Stimulated activated CD4-positive, alpha-beta T cell treated with anti-CD3 and anti-CD28 coated beads, Interleukin-1b, Interleukin-23, amount 100 ng/mL, for 48 hours (primary cell): Measurements from ENCODE around the gene TFPI2.

ENCODE experiments used
- DNase-seq: peaks from one replicate; pipeline ENCODE4 v3.0.0-alpha.2; 2020

Gene TFPI2

GRCh38 chr7:93906267-93906666 lies 15.7 kb upstream of the TFPI2 start, which contains the start of gene GNGT1:
TSS of gene GNGT1 (plus strand) at chr7:93906567. CDS start at chr7:93906747, 180 bp downstream.
- DNase-seq, result no peak

- DNase-seq, result no peak
Measured at GRCh38 chr7:93902777-93903423, 12.3 kb upstream of the TFPI2 start.

DNA sequence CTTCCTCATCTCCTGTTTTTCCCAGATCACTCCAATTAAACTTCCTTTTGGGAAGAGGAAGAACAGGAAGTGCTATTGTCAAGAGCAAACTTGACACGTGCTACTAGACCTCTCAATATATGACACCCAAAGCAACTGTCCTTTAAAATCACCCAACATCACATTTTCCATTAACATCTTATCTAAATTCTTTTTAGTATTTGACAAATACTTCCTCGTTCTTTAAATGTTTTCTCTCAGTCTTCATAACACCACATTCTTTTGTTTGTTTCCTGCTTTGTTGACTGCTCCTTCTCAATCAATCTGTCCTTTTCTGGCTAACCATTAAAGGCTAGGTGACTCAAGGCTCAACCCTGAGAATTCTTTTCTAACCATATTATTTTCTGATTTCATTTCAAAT lies 7.1 kb upstream of the TFPI2 start:
- no peak for DNase-seq

DNA sequence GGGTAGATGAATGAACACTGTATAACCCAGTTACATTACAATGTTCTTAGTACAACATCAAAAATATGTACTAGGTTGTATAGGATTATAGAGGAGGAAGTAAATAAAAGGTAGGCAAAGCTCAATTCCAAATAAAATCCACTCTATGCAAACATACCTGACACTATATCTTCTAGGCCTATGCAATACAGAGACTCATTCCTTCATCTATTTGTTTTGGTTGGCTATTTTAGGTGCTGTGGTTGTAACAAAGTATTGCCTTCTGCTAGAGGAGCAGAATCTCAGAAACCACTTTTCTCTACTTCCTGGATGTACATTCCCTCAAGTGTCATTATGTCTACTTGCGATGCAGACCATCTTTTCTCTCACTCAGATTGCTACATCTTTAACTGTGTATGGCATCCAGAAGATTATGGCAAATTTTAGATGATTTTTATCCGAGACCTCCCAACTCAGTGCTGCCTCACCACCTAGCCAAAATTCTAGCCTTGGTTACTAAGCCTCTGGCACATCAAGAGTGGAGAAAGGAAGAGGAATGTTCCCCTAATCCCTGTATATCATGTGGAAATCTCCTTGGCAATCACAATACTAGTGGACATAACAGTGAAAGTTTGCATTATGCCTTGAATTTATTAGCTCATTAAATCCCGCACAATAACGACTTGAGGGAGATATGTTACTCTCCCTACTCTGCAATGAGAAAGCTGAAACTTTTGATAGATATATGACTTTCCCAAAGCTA lies 5.5 kb upstream of the TFPI2 start:
- DNase-seq, result no peak

- no peak for DNase-seq
Measured at GRCh38 chr7:93894966-93895640, 4.5 kb upstream of the TFPI2 start.

DNA sequence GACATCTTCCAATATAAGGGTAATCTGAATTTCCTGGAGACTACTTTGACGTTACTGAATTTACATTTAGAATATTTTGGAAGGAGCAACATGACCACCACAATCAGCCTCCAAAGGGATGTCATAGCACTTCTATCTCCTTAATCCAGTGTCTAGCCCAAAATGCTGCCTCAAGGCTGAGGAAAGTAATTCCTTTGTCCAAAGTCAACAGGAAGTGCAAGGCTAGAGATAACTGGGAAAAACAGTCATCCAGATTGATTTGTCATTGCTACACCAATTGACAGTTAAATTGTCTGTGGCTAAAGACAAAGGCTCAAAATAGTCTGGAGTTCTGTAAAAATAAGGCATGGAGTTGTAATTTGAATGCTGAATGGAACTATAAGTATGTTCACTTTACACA lies 3.9 kb upstream of the TFPI2 start:
- no peak for DNase-seq

GRCh38 chr7:93890041-93890463 lies 501 bp downstream of the TFPI2 start:
- DNase-seq, result no peak

GRCh38 chr7:93889261-93889660 lies 1.3 kb downstream of the TFPI2 start:
- DNase-seq, result no peak

DNA sequence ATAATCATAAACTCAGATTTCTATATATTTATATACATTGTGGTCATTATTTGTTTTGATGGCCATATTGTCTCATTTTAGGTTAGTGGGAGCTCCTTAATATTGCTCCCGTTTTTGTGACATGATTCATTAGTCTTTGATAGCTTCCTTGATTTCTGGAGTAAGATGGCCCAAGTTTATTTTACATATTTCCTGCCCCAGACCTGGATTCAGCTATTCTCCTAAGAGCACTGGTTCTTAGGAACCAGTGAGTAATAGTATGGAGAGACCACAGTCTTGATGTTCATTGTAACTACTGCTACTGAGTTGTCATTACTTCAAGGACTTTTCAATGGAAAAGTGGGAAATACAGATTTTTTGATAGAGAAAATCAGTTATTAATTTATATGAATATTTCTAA lies 6.0 kb downstream of the TFPI2 start:
- DNase-seq, result no peak

DNA sequence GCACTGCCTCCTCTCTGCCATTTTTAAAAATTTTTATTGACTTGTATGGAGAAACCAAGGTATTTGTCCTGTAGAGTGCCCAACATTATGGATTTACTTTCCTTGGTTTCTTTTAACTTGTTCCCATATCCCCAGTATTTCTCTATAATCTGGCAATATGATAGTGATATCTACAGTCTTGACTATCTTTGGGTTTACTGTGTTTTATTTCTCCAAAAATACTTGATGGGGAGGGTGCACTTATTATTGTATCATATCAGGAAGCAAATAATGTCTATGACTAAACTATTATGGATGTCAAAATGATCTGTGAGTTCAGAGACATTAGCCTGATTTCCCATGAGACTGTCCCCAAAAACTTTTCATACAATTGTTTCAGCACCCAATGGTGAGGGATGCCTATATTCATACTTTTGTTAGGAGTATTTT lies 6.6 kb downstream of the TFPI2 start:
- no peak for DNase-seq

DNA sequence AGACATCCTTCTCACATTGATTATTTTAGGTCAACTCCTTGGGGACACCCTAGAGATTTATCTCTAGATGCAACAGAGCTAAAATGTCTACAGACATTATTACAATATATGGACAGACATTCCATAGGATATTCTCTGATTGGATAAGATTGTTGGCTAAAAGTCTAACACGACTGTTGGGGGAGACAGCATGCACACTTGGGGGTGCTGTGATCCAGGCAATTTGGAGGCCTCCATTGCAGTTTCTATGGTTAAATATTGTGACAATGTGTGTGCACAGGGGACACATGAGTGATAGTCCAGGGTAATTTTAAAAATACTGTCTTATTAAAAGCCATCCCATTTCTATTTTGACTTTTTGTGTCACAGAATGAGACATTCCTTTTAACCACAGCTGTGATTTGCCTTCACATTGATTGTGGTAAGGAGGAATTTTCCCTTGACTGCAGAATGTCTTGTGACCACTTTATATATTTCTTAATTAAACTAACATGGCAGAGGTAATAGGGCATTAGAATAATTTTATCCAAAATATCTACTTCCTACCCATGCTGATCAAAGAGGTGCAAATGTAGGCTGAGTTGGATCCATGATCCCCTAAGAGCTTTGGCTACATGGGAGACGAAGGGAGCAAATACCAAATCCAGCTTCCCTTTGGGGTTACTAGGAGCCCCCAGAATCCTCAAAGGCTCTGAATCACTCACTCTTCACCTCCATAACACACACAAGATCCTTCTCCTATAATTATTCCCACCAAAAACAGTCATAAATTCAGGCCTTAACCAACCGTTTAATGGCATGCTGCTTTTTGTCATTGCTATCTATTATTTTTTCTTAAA lies 7.3 kb downstream of the TFPI2 start:
- no peak for DNase-seq

- DNase-seq, result no peak
Measured at GRCh38 chr7:93882468-93882867, 8.1 kb downstream of the TFPI2 start.

- no peak for DNase-seq
Measured at GRCh38 chr7:93879356-93879755, 11.2 kb downstream of the TFPI2 start.

DNA sequence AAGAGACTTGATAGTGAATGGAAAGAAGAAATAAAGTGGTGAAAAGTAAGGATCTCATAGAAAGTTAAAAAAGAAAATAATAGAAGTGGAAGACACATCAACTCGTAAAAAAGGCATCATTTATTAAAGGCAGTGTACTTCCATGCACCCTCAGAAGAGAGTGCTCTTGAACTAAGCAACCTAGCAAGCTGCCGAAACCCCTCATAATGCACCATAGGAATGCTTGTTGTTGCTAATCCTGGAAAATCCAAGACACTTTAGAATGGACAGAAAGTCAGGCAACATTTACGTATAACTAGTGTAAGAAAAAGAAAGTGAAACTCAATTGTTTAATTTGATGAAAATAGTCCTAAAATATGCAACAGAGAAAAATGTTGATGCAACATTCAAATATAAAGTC lies 12.8 kb downstream of the TFPI2 start:
- no peak for DNase-seq

GRCh38 chr7:93873998-93874574 lies 16.5 kb downstream of the TFPI2 start:
- no peak for DNase-seq

- DNase-seq, result no peak
Measured at GRCh38 chr7:93866886-93867285, 23.7 kb downstream of the TFPI2 start.

GRCh38 chr7:93862651-93863050 lies 27.9 kb downstream of the TFPI2 start:
- DNase-seq, result no peak

DNA sequence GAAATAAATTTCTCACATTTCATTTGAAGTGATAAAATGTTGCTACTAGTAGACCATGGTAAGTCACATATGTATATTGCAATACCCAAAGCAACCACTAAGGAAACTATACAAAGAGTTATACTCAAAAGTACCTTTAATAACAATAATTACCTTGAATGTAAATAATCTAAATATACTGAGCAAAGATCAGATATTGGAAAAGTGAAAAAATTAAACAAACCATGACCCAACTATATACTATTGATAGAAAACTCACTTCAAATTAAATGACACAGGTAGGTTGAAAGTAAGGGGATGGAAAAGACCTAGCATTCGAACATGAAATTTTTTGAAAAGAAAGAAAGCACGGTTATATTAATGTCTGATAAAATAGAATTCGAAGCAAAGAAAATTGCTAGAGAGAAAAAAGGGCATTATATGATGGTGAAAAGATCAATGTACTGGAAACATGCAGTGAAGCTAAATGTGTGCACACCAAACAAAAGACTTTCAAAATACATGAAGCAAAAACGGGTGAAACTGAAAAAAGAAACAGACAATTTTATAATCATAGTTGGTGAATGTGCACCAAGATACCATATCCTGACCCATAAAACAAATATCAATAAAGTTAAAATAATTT lies 29.1 kb downstream of the TFPI2 start:
- no peak for DNase-seq

GRCh38 chr7:93860261-93860660 lies 30.3 kb downstream of the TFPI2 start:
- no peak for DNase-seq

DNA sequence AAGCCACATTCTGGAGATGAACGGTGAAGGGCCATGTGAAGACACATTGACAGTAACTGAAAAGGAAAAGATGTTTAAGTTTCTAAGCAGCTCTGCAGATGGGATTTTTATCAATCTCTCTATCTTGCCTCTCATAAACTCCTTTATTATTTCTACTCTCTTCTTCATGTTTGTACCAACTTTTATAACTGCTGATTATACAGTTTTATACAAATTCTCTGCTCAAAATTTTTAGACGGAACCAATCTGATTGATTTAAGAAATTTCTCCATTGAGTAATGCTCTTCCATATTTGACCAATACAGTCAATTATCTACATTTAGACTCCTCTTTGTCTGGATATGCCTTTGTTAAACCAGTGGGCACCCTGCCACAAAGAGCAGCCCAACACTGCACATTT lies 31.7 kb downstream of the TFPI2 start:
- DNase-seq, result no peak

DNA sequence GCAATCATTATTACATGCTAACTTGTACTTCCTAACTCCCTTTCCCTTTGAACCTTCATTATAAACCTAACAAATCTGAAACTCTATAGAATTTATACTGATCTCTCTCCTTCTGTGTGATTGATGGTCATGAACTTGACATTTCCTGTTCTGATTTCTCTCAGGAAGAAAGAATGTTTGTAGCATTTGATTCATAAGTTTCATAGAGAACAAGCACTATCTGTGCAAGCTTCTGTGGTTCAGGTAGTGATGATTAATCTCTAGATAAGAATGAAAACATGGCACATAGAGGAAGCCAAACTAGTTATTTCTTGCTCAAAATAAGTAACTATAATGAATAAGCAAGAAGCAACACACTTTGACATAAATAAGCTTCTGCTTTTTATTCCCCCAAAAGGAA lies 34.2 kb downstream of the TFPI2 start:
- DNase-seq, result no peak

DNA sequence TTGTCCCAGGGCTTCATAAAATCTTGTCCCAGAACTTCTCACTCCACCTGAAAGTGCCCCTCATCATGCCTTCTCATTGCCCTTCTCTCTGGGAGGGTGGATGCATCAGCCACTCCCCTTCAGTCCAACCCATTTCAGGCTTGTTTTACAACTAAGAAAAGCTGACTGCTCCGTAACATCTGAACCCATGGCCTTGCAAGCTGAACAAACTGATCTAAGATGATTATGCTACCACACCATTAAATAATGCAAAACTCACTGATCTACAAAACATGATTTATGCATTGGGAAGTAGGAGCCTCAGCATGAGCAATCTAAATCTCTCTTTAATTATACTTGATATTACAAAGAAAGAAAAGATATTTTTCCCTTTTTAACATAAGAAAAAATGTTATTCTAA lies 34.8 kb downstream of the TFPI2 start:
- DNase-seq, result no peak
